Activated T-helper 1 cell treated with Interleukin-2 at 50 U/mL for 16 hours (primary cell): ENCODE data around the gene MYO1B.

Source experiments
- DNase-seq: peaks from one replicate; pipeline ENCODE4 v3.0.0-alpha.2; 2020; ENCODE audit warnings: low read depth

MYO1B gene

GRCh38 chr2:191299010-191299409 is 53.8 kb downstream of the MYO1B start:
- no peak for DNase-seq

GRCh38 chr2:191299866-191300265 is 54.7 kb downstream of the MYO1B start:
- DNase-seq = no peak

GRCh38 chr2:191301971-191302370 is 56.8 kb downstream of the MYO1B start:
- no peak for DNase-seq

- no peak for DNase-seq
Measured at GRCh38 chr2:191302459-191303139, 57.4 kb downstream of the MYO1B start.

GRCh38 chr2:191303140-191304005 is 58.2 kb downstream of the MYO1B start:
- no peak for DNase-seq

- DNase-seq = no peak
Measured at GRCh38 chr2:191304939-191305875, 60.0 kb downstream of the MYO1B start.

- DNase-seq = no peak
Measured at GRCh38 chr2:191308026-191308425, 62.8 kb downstream of the MYO1B start.

GRCh38 chr2:191311156-191311555 is 66.0 kb downstream of the MYO1B start:
- DNase-seq = no peak

GRCh38 chr2:191311627-191312026 is 66.4 kb downstream of the MYO1B start:
- DNase-seq = no peak

GRCh38 chr2:191312163-191312562 is 67.0 kb downstream of the MYO1B start:
- DNase-seq = no peak

- no peak for DNase-seq
Measured at GRCh38 chr2:191312662-191313061, 67.5 kb downstream of the MYO1B start.

GRCh38 chr2:191314697-191315364 is 69.6 kb downstream of the MYO1B start:
- no peak for DNase-seq

GRCh38 chr2:191315365-191315752 is 70.2 kb downstream of the MYO1B start:
- DNase-seq = no peak

- no peak for DNase-seq
Measured at GRCh38 chr2:191316246-191316994, 71.2 kb downstream of the MYO1B start.

- no peak for DNase-seq
Measured at GRCh38 chr2:191318037-191318728, 73.0 kb downstream of the MYO1B start.

GRCh38 chr2:191318729-191319078 is 73.5 kb downstream of the MYO1B start:
- no peak for DNase-seq

GRCh38 chr2:191319186-191319585 is 74.0 kb downstream of the MYO1B start:
- DNase-seq = no peak

- DNase-seq = no peak
Measured at GRCh38 chr2:191320881-191321280, 75.7 kb downstream of the MYO1B start.

GRCh38 chr2:191321861-191322662 is 76.9 kb downstream of the MYO1B start:
- DNase-seq = no peak
